ENCODE data around the gene PTPRO. TPM values are rescaled to one million over a fixed set of nuclear protein-coding genes. Genes with fewer than 3 reads are reported as not detected.

The PTPRO gene
- total RNA-seq, 1 donor: 3.1 TPM

DNA sequence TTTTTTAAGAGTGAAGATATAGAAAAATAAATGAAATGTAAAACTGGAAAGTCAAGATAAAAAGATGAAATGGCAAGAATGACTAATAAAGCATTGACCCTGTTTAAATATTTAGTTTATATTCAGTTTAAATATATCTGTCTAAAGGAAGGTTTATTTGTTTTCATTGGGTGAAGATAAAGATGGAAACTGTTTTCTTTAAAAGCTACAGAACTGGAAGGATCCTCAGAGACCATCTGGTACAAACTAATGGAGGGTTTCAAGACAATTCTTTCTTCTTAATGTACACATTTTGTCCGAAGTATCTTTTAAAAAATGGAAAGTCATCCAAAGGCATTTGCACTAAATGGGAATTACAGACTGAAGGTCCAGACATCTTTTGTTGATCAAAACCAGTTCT is 324.3 kb downstream of the PTPRO start:
- peak; percentile 46 for DNase-seq (ENCODE audit: low read depth)
- TF ChIP-seq, protein P1, sequence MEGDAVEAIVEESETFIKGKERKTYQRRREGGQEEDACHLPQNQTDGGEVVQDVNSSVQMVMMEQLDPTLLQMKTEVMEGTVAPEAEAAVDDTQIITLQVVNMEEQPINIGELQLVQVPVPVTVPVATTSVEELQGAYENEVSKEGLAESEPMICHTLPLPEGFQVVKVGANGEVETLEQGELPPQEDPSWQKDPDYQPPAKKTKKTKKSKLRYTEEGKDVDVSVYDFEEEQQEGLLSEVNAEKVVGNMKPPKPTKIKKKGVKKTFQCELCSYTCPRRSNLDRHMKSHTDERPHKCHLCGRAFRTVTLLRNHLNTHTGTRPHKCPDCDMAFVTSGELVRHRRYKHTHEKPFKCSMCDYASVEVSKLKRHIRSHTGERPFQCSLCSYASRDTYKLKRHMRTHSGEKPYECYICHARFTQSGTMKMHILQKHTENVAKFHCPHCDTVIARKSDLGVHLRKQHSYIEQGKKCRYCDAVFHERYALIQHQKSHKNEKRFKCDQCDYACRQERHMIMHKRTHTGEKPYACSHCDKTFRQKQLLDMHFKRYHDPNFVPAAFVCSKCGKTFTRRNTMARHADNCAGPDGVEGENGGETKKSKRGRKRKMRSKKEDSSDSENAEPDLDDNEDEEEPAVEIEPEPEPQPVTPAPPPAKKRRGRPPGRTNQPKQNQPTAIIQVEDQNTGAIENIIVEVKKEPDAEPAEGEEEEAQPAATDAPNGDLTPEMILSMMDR (IDR thresholded peaks at IDR 0.05; ENCODE audit: insufficient read depth, low read length): no peak
- H3K4me3 ChIP-seq (ENCODE audit: low read depth, low read length): no peak overlapping the region

Other genes with a start within 250 kb of the PTPRO start
- gene RERG, start 101.1 kb upstream of the PTPRO start, total RNA-seq (ENCODE audit: low replicate concordance): not detected in 2 replicates

Data from fibroblast of the aortic adventitia (primary cell).